HCT116 (cell line): ENCODE results near the gene RPL12. TPM values are rescaled to one million over a fixed set of nuclear protein-coding genes. Genes with fewer than 3 reads are reported as not detected.
A peak's percentile ranks its signal among the peaks of the same experiment; 100 is the strongest.

ENCODE experiments used
- ATAC-seq: fragments of 200-7000 bp; cut with Tn5 transposase; 2 replicates; pipeline ENCODE4 v1.9.1; 2020; ENCODE audit warnings: mild to moderate bottlenecking, moderate library complexity
- BruUV-seq: library from RNA; stranded (reverse); fragments of 400-500 nt; replicated peaks from 2 replicates; lab custom pipeline; 2021; lab: Mats Ljungman, UMichigan
- CTCF ChIA-PET: fragments of 300-600 bp; sonication (Branson Sonifier 250); formaldehyde crosslinking; loops from one replicate; lab custom pipeline; 2021; ENCODE audit warnings: antibody characterized with exemption; lab: Charles Lee
- POLR2A ChIA-PET: fragments of 300-600, 350-600 bp; sonication (Branson Sonifier 250); formaldehyde crosslinking; loops from one replicate; lab custom pipeline; 2021; ENCODE audit warnings: antibody characterized with exemption; lab: Charles Lee
- RAD21 ChIA-PET, 2 experiments: fragments of 300-600 bp; sonication (Branson Sonifier 250); formaldehyde crosslinking; loops; one replicate each; lab custom pipeline; 2023; ENCODE audit warnings: low total read pairs in 2 of 2; ENCODE audit not compliant: uncharacterized antibody in 2 of 2, unreplicated experiment in 2 of 2, low non-redundant PET in 1 of 2; lab: Charles Lee
- DNase-seq: peaks from one replicate; pipeline ENCODE4 v3.0.0-alpha.2; 2010; ENCODE audit warnings: low read depth, low spot score
- H2AFZ ChIP-seq: fragments of 200-600 bp; shearing (Covaris generic), sonication (generic); 2 replicates; pipeline ENCODE4 v1.6.1; 2017; ENCODE audit warnings: low read depth, mixed run types, mixed read lengths, antibody characterized with exemption, low read length; ENCODE audit not compliant: poor library complexity, severe bottlenecking
- H3K27ac ChIP-seq: 2 replicates; pipeline ENCODE4 v1.5.1; 2012; ENCODE audit warnings: low read depth, low read length
- H3K27me3 ChIP-seq: fragments of 200-600 bp; sonication (generic); 2 replicates; pipeline ENCODE4 v1.6.1; 2016; ENCODE audit warnings: mixed run types, low read length, mixed read lengths; ENCODE audit not compliant: insufficient read depth
- H3K36me3 ChIP-seq, 2 experiments: fragments of 200-500 bp in 1 of 2; fragments of 200-600 bp in 1 of 2; sonication (Bioruptor generic) in 1 of 2; sonication (generic) in 1 of 2; 2 replicates each; pipeline versions ENCODE4 v1.5.1 to v1.6.1; 2014 to 2016; ENCODE audit warnings: low read length in 2 of 2, inconsistent platforms in 1 of 2, mixed read lengths in 1 of 2, mixed run types in 1 of 2; ENCODE audit not compliant: insufficient read depth in 2 of 2, control insufficient read depth in 1 of 2
- H3K4me1 ChIP-seq, 2 experiments: fragments of 200-600 bp in 1 of 2; sonication (generic) in 1 of 2; 2 replicates each; pipeline versions ENCODE4 v1.5.1 to v1.6.1; 2012 to 2017; ENCODE audit warnings: low read length in 2 of 2, inconsistent platforms in 1 of 2, mild to moderate bottlenecking in 1 of 2, mixed read lengths in 1 of 2, mixed run types in 1 of 2, moderate library complexity in 1 of 2; ENCODE audit not compliant: insufficient read depth in 2 of 2, control insufficient read depth in 1 of 2
- H3K4me2 ChIP-seq: fragments of 200-600 bp; sonication (generic); 2 replicates; pipeline ENCODE4 v1.6.1; 2017; ENCODE audit warnings: mixed run types, low read length, mixed read lengths
- H3K4me3 ChIP-seq, 2 experiments: fragments of 200-600 bp in 1 of 2; sonication (generic) in 1 of 2; replicated peaks in 1 of 2; 2 replicates each; pipeline ENCODE4 v1.5.1; 2011 to 2016; ENCODE audit warnings: low read length in 2 of 2, control low read depth in 1 of 2, low read depth in 1 of 2, mild to moderate bottlenecking in 1 of 2, mixed read lengths in 1 of 2, mixed run types in 1 of 2
- H3K79me2 ChIP-seq: fragments of 200-600 bp; sonication (generic); 2 replicates; pipeline ENCODE4 v1.6.1; 2017; ENCODE audit warnings: mild to moderate bottlenecking, mixed run types, low read length, moderate library complexity, mixed read lengths; ENCODE audit not compliant: insufficient read depth
- H3K9ac ChIP-seq: fragments of 200-600 bp; sonication (generic); 2 replicates; pipeline ENCODE4 v1.6.1; 2016; ENCODE audit warnings: low read length, mixed read lengths
- H3K9me2 ChIP-seq: fragments of 200-600 bp; sonication (generic), shearing (Covaris generic); 2 replicates; pipeline ENCODE4 v1.6.1; 2017; ENCODE audit warnings: mixed run types, mild to moderate bottlenecking, moderate library complexity; ENCODE audit not compliant: insufficient read depth
- H3K9me3 ChIP-seq, 2 experiments: fragments of 200-500 bp in 1 of 2; fragments of 200-600 bp in 1 of 2; sonication (Bioruptor generic) in 1 of 2; sonication (generic) in 1 of 2; 2 replicates each; pipeline ENCODE4 v1.6.1; 2014 to 2017; ENCODE audit warnings: low read length in 2 of 2, mixed read lengths in 2 of 2, inconsistent platforms in 1 of 2, low read depth in 1 of 2, mild to moderate bottlenecking in 1 of 2, mixed run types in 1 of 2, moderate library complexity in 1 of 2; ENCODE audit not compliant: control insufficient read depth in 1 of 2, insufficient read depth in 1 of 2
- H4K20me1 ChIP-seq: fragments of 200-600 bp; sonication (generic), shearing (Covaris generic); 2 replicates; pipeline ENCODE4 v1.6.1; 2017; ENCODE audit warnings: mixed run types, mild to moderate bottlenecking, moderate library complexity; ENCODE audit not compliant: insufficient read depth
- CEBPB ChIP-seq: IDR thresholded peaks from 2 replicates; pipeline ENCODE4 v1.6.1; 2012; ENCODE audit warnings: low read depth
- EGR1 ChIP-seq: IDR thresholded peaks from 2 replicates; pipeline ENCODE4 v1.6.1; 2012; ENCODE audit warnings: low read depth
- EZH2phosphoT487 ChIP-seq: fragments of 200-600 bp; IDR thresholded peaks from 2 replicates; pipeline ENCODE4 v1.6.1; 2018; ENCODE audit warnings: antibody characterized with exemption, borderline replicate concordance
- FOSL1 ChIP-seq: IDR thresholded peaks from 2 replicates; pipeline ENCODE4 v1.6.1; 2012; ENCODE audit warnings: low read depth
- JUND ChIP-seq: IDR thresholded peaks from 2 replicates; pipeline ENCODE4 v1.6.1; 2012
- RAD21 ChIP-seq: IDR thresholded peaks from 2 replicates; pipeline ENCODE4 v1.6.1; 2012; ENCODE audit warnings: low read depth, mild to moderate bottlenecking
- SIN3A ChIP-seq: IDR thresholded peaks from 2 replicates; pipeline ENCODE4 v1.6.1; 2012; ENCODE audit warnings: low read depth
- SP1 ChIP-seq: IDR thresholded peaks from 2 replicates; pipeline ENCODE4 v1.6.1; 2012; ENCODE audit warnings: low read depth
- SRF ChIP-seq: IDR thresholded peaks from 2 replicates; pipeline ENCODE4 v1.6.1; 2012; ENCODE audit warnings: low read depth
- TCF7L2 ChIP-seq: IDR thresholded peaks from 2 replicates; pipeline ENCODE4 v1.7.0; 2011; ENCODE audit warnings: borderline replicate concordance, inconsistent platforms; ENCODE audit not compliant: insufficient read depth, insufficient read length; ENCODE audit errors: extremely low read depth
- intact Hi-C: fragments of 100-400 bp; cut with micrococcal nuclease; formaldehyde crosslinking; loops from 2 replicates; pipeline ENCODE4 v1.10.0; 2022
- total RNA-seq: library from RNA; stranded (reverse); gene quantifications from one replicate; pipeline ENCODE4 v1.2.1, GENCODE V29; 2021; ENCODE audit not compliant: unreplicated experiment
- TF ChIP-seq, protein P1 (sequence below), 3 experiments: fragments of 200-600 bp in 1 of 3; sonication (generic) in 1 of 3; IDR thresholded peaks in 2 of 3; conservative IDR thresholded peaks in 1 of 3; 2 replicates each; pipeline ENCODE4 v1.5.1; 2012 to 2017; ENCODE audit warnings: low read depth in 2 of 3, low read length in 2 of 3, antibody characterized with exemption in 1 of 3, borderline replicate concordance in 1 of 3, control low read depth in 1 of 3, mild to moderate bottlenecking in 1 of 3, mixed read lengths in 1 of 3, mixed run types in 1 of 3, moderate library complexity in 1 of 3; ENCODE audit not compliant: insufficient read depth in 1 of 3
- TF ChIP-seq, protein P2 (sequence below): IDR thresholded peaks from 2 replicates; pipeline ENCODE4 v1.6.1; 2012

Gene RPL12
- total RNA-seq, 1 experiment from 2014 or later: 2,679 TPM

DNA sequence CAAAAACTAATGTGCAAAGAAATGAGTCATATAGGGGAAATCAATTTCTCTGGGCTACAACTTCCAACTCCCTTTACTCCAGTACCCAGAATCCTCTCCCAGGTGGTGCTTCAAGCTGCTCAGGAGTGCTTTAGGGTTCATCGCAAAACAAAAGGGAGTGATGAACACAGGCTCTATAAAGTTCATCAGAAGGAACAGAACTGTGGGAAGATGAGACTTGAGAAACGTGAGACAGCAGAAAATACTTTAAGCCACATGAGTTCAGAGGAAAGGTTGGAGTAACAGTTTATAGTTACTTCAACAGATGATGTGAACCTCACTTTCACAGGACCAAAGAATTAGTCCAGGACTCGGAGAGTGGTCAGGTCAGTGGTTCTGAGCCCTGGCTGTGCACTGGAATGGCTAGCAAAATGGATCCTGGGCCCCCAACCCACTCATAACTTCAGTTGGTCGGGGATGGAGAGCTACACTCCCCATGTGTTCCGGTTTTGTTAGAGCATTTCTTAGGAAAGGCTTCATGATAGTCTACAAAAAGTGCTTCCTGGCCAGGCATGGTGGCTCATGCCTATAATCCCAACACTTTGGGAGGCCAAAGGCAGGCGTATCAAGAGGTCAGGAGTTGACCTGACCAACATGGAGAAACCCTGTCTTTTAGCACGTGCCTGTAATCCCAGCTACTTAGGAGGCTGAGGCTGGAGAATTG, 4.3 kb downstream of the RPL12 start:
- Histone ChIP-seq H2AFZ (no peak overlapping the region), H3K79me2 (peaks cover 34% of the 10 kb centered on the region), H3K4me2 (no peak overlapping the region), H3K27me3 (no peaks in the 10 kb centered on the region)
- no TSS peak for BruUV-seq
- intact Hi-C loops: no loop called here
- TF ChIP-seq RAD21 (no peak), FOSL1 (no peak), CEBPB (no peak), JUND (no peak), EGR1 (no peak), SRF (no peak), EZH2phosphoT487 (no peak), SP1 (no peak), TCF7L2 (no peak), SIN3A (no peak)
- TF ChIP-seq, protein P1, sequence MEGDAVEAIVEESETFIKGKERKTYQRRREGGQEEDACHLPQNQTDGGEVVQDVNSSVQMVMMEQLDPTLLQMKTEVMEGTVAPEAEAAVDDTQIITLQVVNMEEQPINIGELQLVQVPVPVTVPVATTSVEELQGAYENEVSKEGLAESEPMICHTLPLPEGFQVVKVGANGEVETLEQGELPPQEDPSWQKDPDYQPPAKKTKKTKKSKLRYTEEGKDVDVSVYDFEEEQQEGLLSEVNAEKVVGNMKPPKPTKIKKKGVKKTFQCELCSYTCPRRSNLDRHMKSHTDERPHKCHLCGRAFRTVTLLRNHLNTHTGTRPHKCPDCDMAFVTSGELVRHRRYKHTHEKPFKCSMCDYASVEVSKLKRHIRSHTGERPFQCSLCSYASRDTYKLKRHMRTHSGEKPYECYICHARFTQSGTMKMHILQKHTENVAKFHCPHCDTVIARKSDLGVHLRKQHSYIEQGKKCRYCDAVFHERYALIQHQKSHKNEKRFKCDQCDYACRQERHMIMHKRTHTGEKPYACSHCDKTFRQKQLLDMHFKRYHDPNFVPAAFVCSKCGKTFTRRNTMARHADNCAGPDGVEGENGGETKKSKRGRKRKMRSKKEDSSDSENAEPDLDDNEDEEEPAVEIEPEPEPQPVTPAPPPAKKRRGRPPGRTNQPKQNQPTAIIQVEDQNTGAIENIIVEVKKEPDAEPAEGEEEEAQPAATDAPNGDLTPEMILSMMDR (IDR thresholded peaks at IDR 0.05 in 2 of 3, conservative IDR thresholded peaks at IDR 0.05 in 1 of 3; ENCODE audit: borderline replicate concordance in 1 of 3, insufficient read depth in 1 of 3, low read depth in 2 of 3, low read length in 2 of 3): no peak
- TF ChIP-seq, protein P2, sequence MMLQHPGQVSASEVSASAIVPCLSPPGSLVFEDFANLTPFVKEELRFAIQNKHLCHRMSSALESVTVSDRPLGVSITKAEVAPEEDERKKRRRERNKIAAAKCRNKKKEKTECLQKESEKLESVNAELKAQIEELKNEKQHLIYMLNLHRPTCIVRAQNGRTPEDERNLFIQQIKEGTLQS: no peak
- TF ChIP-seq, all 23 proteins: peak for 0
- peaks cover 8 to 50% of the 10 kb centered on the region in 2 experiments for H3K4me1 ChIP-seq
- ChIA-PET POLR2A (interaction anchor here (1.5 kb wide), 1 partner anchor 223 kb away, joined by 3 read pairs; no protein-coding TSS in a partner anchor), CTCF (no interaction called here), RAD21 (no interaction called here)
- no peaks in the 10 kb centered on the region for H3K9me2 ChIP-seq
- no peaks in the 10 kb centered on the region for H3K9me3 ChIP-seq
- ATAC-seq: peak; percentile 16
- H3K4me3 ChIP-seq: no peak overlapping the region
- peaks cover 38% of the 10 kb centered on the region for H4K20me1 ChIP-seq
- H3K27ac ChIP-seq: peak overlapping the region; percentile 97; the same call in 1 of the 2 replicates
- peaks cover 31 to 66% of the 10 kb centered on the region in 2 experiments for H3K36me3 ChIP-seq
- no peak overlapping the region for H3K9ac ChIP-seq
- DNase-seq: no peak
